Adrenal gland (tissue), 12 donors: Measurements from ENCODE around the gene FLVCR1. TPM values are rescaled to one million over a fixed set of nuclear protein-coding genes. Genes with fewer than 3 reads are reported as not detected.
"Not testable (repeated sequence)": the region's sequence is repeated elsewhere in the genome, so short reads cannot be mapped to it uniquely, and the experiment has no call there.

Experiments used
- DNase-seq, 7 donors: peaks; one replicate each; pipeline ENCODE4 v3.0.0-alpha.2; 2019 to 2020
- H3K27ac ChIP-seq, 5 donors: fragments of 200-600 bp; sonication (generic) in 4 of 5; 1 replicate in 3 of 5; 2 replicates in 2 of 5; pipeline versions ENCODE4 v1.5.1 to v1.8.0; 2016 to 2020; ENCODE audit warnings: mild to moderate bottlenecking in 1 of 5
- H3K27me3 ChIP-seq: fragments of 200-600 bp; 2 replicates; pipeline ENCODE4 v1.8.0; 2021
- H3K36me3 ChIP-seq, 2 donors: fragments of 200-600 bp; replicated peaks in 1 of 2; 1 replicate in 1 of 2; 2 replicates in 1 of 2; pipeline versions ENCODE4 v1.5.1 to v1.8.0; 2018 to 2022
- H3K4me1 ChIP-seq, 2 donors: fragments of 200-600 bp; replicated peaks in 1 of 2; 1 replicate in 1 of 2; 2 replicates in 1 of 2; pipeline versions ENCODE4 v1.5.1 to v1.8.0; 2018 to 2021
- H3K4me3 ChIP-seq, 4 donors: fragments of 200-600 bp; sonication (generic) in 3 of 4; one replicate each; pipeline ENCODE4 v1.5.1; 2016 to 2018
- H3K9me3 ChIP-seq, 3 donors: fragments of 200-600 bp; sonication (generic) in 1 of 3; replicated peaks in 1 of 3; 1 replicate in 2 of 3; 2 replicates in 1 of 3; pipeline versions ENCODE4 v1.5.1 to v1.8.0; 2016 to 2021
- CTCF ChIP-seq, 6 experiments: fragments of 450-650 bp in 4 of 6; fragments of 200-600 bp in 2 of 6; sonication (generic) in 1 of 6; IDR thresholded peaks; 1 replicate in 5 of 6; 2 replicates in 1 of 6; pipeline versions ENCODE4 v1.5.1 to v1.8.0; 2016 to 2021; ENCODE audit warnings: antibody characterized with exemption in 6 of 6, mild to moderate bottlenecking in 2 of 6, moderate library complexity in 1 of 6
- POLR2A ChIP-seq, 2 donors: fragments of 450-650 bp; IDR thresholded peaks; one replicate each; pipeline ENCODE4 v1.6.1; 2017; ENCODE audit warnings: antibody characterized with exemption in 2 of 2, mild to moderate bottlenecking in 2 of 2, moderate library complexity in 1 of 2
- WGBS, 4 donors: extraction: QIAGEN DNeasy Blood & Tissue Kit in 2 of 4; methylation state at CpG; one replicate each; pipeline versions ENCODE4 v1.1.5 to v1.1.7; 2013 to 2017; 5-methylcytosine and 5-hydroxymethylcytosine counted together
- intact Hi-C, 2 donors: fragments of 100-400 bp; cut with DNase I; formaldehyde crosslinking; loops; one replicate each; pipeline versions ENCODE4 v1.14.1 to v1.15.0; 2022 to 2023
- polyA plus RNA-seq, 3 donors: library from polyadenylated mRNA; stranded (reverse); fragments of 200-250 nt in 2 of 3; fragments of 350-450 nt in 1 of 3; fragmentation: Illumina TruSeq in 1 of 3; extraction: RNeasy Lipid Tissue Mini Kit (QIAGEN cat#74804) in 1 of 3; gene quantifications; one replicate each; pipeline ENCODE4 v1.2.3, GENCODE V29; 2013 to 2014
- total RNA-seq, 9 donors: library from RNA; depleted of rRNA in 4 of 9; stranded (reverse); fragments of >200 nt in 4 of 9; fragments of 120-200 nt in 1 of 9; fragmentation: NEBNext Ultra II Directional in 1 of 9; extraction: Animal tissue kit (Norgen Biotek cat#: 25700) in 1 of 9; gene quantifications; one replicate each; pipeline versions ENCODE4 v1.1.0 to v1.2.4, GENCODE V29; 2013 to 2023
- donor health status: healthy with polysubstance abuse.
- donor health status: Bipolar disorder and iron deficiency.
- donor health status: DM: yes; HTN: yes; CAD: no.
- donor health status: DM: no; HTN: no; CAD: no.
- donor health status: DM: no; HTN: no; CAD: no.
- donor health status: DM: yes; HTN: yes; CAD: no.

The FLVCR1 gene
- total and polyA plus RNA-seq, 12 donors, result 1.7 to 34.2 (median 4.9) TPM

- H3K36me3 ChIP-seq, result no peaks in the 10 kb centered on the region
- WGBS, 4 donors, result 68 to 81% (median 77%) methylated on average over 5 of the region's 5 CpGs
- DNase-seq, result no peak
- H3K27me3 ChIP-seq, result no peaks in the 10 kb centered on the region
- no peak overlapping the region for H3K4me3 ChIP-seq
- intact Hi-C loops, result no loop called here
- TF ChIP-seq CTCF (IDR thresholded peaks at IDR 0.05) (no peak), POLR2A (IDR thresholded peaks at IDR 0.05) (no peak)
- H3K4me1 ChIP-seq, result peaks cover 0 to 32% of the 10 kb centered on the region in 2 donors
- H3K9me3 ChIP-seq, result no peaks in the 10 kb centered on the region
- H3K27ac ChIP-seq, result no peak overlapping the region
Measured at GRCh38 chr1:212860713-212861581, 2.9 kb downstream of the FLVCR1 start.

- Histone ChIP-seq H3K27ac (no peak overlapping the region), H3K4me1 (peaks cover 0 to 29% of the 10 kb centered on the region in 2 donors), H3K4me3 (no peak overlapping the region), H3K27me3 (no peaks in the 10 kb centered on the region), H3K9me3 (no peaks in the 10 kb centered on the region), H3K36me3 (no peaks in the 10 kb centered on the region)
- WGBS, 4 donors, result 74 to 87% (median 83%) methylated on average over 2 of the region's 2 CpGs
- TF ChIP-seq CTCF (IDR thresholded peaks at IDR 0.05), result no peak
- TF ChIP-seq POLR2A (IDR thresholded peaks at IDR 0.05), result no peak
- DNase-seq, result no peak
- intact Hi-C loops, result no loop called here
Measured at GRCh38 chr1:212862111-212862690, 4.1 kb downstream of the FLVCR1 start.

GRCh38 chr1:212863345-212863744, 5.3 kb downstream of the FLVCR1 start:
- H3K9me3 ChIP-seq, H3K4me3 ChIP-seq, H3K27ac ChIP-seq, H3K36me3 ChIP-seq, H3K27me3 ChIP-seq, intact Hi-C loops, DNase-seq: not testable (repeated sequence)
- 86 to 94% (median 89%) methylated on average over 10 of the region's 10 CpGs for WGBS, 4 donors
- peaks cover 0 to 26% of the 10 kb centered on the region in 2 donors for H3K4me1 ChIP-seq

GRCh38 chr1:212864201-212864600, 6.1 kb downstream of the FLVCR1 start:
- H3K4me1 ChIP-seq, result peaks cover 0 to 20% of the 10 kb centered on the region in 2 donors
- intact Hi-C loops, result no loop called here
- TF ChIP-seq POLR2A (IDR thresholded peaks at IDR 0.05) (no peak), CTCF (IDR thresholded peaks at IDR 0.05) (no peak)
- DNase-seq, result no peak
- 89 to 97% (median 95%) methylated on average over 4 of the region's 4 CpGs for WGBS, 4 donors
- no peaks in the 10 kb centered on the region for H3K27me3 ChIP-seq
- no peaks in the 10 kb centered on the region for H3K36me3 ChIP-seq
- no peak overlapping the region for H3K27ac ChIP-seq
- no peak overlapping the region for H3K4me3 ChIP-seq
- H3K9me3 ChIP-seq, result no peaks in the 10 kb centered on the region
